NCI-H1092 (cell line): ENCODE measurements around the gene LRP1-AS.

Experiments used
- DNase-seq: peaks from one replicate; lab custom pipeline; 2025; lab: John Stamatoyannopoulos, UW

Gene LRP1-AS

DNA sequence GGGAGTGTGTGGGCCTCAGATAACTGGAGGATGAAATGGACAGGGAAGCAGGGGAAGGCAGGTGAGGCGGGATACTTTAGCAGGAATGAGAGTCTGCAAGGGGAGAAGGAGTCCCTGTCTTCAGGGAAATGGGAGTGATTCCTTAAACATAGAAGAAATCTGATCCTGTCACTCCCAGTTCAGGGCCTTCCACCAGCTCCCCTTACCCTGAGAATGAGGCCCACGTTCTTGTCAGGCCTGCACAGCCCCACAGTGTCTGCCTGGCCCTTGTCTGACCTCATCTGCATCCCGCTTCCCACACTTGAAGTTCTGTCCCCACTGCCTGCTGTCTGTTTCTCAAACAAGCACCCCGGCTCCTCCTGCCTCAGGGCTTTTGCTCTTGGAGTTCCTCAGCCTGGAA lies 12.6 kb upstream of the LRP1-AS start:
- DNase-seq, result no peak

DNA sequence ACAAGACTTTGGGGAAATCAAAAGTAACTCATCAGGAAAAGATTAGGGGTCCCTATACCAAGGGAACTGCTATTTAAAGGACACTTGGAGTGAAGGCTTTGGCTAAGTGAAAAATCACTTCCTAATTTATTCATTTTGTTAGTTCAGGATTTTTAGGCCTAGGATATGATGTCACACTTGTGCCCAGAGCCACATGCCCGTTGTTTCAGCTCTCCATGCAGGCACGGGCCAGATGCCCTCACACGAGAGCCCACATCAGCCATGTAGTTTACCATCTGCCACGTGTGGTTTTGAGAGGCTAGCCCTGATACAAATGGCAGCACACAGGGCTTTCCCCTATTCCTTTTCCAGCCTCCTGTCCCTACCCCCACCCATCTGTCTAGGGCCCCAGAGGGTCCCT lies 11.9 kb upstream of the LRP1-AS start:
- DNase-seq, result no peak

DNA sequence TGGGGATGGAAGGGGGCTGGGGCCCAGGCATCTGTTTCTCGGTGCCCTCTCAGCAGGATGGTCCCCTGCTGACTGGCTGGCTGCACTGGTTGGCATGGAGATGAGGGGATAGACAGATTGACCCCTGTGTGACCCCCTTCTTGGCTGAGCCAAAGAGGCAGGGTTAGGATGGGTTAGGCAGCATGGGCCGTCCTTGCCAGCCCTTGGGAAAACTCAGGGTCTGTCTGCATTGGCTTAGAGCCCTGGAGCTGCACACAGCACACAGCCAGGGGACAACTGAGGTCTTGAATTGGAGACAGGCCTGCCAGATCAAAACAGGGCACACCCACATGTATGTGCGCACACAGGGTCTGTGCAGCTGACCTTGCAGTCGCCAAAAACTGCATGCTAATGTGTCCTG lies 11.2 kb upstream of the LRP1-AS start:
- DNase-seq, result no peak

DNA sequence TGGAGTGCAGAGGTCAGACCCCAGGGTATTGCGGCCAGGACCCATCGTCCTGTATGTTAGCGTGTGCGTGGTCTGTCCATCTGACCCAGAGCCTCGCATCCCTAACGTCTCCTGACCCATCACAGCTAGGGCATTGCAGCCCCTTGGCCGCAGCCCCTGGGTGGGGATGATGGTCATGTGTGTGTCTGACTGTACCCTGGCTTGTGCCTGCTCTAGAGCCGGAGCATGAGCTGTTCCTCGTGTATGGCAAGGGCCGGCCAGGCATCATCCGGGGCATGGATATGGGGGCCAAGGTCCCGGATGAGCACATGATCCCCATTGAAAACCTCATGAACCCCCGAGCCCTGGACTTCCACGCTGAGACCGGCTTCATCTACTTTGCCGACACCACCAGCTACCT lies 10.8 kb upstream of the LRP1-AS start:
- DNase-seq, result no peak

DNA sequence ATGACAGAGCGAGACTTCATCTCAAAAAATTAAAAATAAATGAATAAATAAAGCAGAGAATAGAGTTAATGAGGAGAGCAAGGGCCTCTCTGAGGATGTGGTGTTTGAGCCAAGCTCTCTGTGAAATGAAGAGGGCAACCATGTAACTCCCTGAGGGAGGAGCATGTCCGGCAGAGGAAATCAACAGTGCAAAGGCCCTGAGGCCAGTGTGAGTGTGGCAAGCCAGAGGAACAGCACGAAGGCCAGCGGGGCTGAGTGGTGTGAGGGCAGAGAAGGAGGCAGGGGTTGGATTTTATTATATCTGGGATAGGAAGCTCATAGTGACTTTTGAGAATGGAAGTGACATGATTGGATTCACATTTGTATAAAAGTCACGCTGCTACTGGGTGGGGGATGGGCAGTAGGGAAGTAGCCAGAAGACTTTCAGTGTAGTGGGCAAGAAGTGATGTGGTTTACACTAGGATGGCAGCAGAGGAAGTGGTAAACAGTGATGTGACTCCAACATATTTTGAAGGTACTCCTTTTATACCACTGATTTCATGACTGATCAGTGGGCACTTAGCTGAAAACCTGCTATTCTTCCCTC lies 10.3 kb upstream of the LRP1-AS start:
- DNase-seq, result no peak

DNA sequence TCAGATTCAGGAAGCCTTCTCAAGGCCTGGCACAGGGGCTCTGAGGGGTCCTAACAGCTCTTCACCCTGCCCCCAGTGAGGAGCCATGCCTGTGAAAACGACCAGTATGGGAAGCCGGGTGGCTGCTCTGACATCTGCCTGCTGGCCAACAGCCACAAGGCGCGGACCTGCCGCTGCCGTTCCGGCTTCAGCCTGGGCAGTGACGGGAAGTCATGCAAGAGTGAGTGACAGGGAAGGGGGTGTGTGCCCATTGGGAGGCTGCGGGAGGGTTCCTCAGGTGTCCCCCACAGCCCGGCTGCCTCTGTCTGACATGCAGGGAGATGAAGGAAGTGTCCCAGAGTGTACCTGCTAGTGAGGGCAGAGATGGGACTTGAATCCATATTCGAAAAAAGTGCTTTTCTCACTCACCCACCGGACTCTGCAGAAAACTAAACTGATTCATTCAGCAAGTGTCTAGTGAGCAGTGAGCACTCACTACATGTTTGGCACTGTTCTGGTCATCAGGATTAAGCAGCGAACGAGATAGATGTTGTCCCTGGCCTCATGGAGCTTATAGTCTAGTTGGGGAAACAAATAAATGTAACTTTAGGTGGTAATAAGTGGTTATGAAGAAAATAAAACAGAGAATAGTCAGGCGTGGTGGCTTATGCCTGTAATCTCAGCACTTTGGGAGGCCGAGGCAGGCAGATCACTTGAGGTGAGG lies 9.4 kb upstream of the LRP1-AS start:
- no peak for DNase-seq

DNA sequence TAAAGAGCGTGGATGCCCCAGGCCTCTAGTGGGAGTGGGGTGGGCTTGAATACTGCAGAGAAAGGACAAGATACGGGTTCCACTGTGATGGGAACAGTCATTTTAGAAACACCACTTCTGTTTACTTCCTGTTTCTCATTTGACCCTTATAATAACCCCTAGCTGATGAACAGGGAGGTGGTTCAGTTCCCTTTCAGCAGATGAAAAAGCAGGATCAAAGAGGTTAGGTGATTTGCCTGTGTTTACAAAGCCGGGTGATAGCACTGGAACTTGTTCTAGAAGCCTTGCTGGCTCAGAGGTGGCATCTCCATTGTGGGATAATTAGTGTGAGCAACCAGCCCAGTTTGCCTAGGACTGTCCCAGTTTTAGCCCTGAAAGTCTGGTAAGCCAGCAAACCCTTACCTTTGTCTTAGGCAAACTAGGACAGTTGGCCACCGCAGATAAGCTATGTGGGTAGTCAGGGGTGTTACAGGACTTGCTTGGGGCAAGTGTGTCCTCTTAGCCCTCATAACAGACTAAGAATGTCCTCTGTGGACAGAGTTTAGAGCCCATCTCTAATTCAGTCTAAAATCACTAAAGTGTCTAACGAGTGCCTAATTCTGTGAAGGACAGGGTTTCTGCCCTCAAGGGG lies 7.5 kb upstream of the LRP1-AS start:
- DNase-seq, result no peak

DNA sequence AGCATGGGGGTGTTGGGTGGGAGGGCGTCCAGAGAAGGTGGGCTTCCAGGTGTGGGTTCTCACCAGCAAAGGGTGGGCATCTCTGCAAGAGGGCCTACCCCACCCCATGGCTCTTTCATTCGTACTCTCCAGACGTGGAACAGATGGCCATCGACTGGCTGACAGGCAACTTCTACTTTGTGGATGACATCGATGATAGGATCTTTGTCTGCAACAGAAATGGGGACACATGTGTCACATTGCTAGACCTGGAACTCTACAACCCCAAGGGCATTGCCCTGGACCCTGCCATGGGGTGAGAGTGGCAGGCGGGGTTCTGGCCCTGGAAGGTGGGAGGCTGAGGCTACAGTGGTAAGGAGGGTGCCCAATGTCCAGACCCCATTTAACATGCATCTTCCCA lies 6.7 kb upstream of the LRP1-AS start:
- no peak for DNase-seq

DNA sequence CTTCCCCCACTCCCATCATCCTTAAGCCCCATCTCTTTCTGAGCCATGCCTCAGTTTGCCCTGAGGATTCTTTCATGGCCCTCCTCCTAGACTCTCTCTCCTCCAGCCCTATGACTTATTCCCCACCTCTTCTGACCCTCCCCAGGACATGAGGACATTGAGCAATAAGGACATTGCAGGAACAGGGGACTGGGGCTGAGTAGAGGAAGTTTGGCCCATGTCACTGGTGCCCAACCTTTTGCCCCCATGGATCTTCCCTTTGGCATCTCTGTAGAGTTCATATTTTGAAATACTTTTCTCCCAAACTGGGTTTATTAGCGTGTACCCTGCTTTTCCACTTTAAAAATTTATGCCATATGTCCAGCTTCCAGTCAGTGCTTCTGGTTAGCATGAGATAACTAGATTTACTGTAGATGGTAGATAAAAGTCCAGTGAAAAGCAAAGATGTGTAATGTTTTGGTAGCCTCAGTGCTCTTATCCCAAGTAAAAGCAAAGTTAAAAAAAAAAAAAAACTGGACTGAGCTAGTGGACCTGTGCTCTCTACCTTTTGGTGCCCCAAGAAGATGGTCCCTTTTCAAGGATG lies 6.1 kb upstream of the LRP1-AS start:
- DNase-seq, result no peak

DNA sequence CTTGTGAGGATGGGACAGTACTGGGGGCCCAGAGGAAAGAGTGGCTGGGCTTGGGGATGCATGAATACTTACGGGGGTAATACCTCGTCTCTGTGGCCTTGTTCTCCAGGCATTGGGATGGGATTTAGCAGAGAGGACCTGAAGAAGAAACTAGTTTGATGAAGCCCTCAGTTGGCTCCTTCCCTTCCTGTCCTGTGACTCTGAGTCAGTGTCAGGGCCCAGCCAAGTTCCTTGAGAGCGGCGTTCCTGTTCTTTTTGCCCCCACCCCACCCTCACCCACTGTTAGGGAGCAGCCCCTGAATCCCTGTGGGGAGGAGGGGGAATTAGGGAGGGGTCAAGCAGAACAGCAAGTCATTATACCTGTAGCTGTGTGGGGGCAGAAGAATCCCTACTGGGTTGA lies 5.2 kb upstream of the LRP1-AS start:
- no peak for DNase-seq

DNA sequence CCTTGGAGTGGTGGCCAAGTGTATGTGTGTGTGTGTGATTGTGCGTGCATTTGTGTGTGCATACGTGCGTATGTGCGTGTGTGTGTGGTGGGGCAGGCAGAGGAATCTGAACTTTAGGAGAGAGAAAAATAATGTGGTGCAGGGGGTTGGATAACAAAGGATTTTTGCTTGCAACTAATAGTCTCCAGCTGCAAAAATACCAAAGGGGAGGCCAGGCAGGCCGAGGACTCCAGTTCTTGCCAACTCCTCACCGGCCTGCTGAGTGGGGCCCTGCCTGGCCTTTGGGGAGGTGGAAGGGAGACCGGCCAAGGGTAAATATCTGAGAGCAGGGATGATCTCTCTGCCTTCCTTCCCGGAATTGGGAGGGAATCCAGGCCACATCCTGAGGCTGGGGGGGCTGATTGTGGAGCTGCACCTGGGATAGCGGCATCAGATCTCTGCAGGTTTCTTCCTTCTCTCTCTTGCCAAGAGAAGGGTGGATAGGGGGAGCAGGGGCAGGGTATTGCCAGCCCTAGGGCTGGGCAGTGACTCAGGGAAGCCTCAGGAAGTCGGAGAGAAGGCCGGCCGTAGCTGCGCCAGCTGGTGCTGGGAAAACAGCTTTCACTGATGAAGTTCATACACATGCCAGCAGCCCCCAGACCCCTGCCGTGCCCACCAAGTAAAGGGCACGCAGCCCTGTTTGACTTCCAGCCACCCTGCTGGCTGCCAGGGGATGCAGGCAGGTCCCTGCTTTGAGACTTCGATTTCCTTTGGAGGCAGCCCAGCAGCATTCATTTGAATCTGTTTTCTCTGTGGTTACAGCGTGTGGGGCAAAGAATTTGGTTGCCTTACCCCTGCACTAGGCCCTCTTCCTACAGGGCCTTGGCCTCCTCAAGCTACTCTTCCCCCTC lies 4.6 kb upstream of the LRP1-AS start:
- no peak for DNase-seq

DNA sequence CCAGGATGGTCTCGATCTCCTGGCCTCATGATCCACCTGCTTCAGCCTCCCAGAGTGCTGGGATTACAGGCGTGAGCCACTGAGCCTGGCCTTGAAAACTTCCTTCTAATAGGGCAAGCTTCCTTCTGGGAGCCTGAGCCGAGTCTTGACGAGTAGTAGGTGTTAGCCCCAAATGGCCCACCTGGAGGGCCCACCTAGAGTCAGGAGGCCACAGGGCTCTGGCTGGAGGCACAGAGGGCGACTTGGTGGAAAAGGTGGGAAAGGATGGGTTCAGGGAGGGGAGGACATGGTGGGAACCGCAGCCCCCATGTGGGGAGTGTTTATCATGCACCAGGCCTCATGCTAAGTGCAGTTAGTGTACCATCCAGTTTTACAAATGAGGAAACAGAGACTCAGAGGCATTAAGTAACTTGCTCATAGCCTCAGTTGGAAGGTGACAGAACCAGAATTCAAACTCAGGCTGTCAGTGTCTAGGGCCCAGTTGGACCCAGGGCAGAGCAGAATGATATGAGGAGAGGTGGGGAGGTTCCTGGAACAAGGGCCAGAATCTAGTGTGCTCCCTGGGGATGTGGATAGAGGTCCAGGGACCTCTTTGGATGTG lies 3.1 kb upstream of the LRP1-AS start:
- DNase-seq, result no peak

DNA sequence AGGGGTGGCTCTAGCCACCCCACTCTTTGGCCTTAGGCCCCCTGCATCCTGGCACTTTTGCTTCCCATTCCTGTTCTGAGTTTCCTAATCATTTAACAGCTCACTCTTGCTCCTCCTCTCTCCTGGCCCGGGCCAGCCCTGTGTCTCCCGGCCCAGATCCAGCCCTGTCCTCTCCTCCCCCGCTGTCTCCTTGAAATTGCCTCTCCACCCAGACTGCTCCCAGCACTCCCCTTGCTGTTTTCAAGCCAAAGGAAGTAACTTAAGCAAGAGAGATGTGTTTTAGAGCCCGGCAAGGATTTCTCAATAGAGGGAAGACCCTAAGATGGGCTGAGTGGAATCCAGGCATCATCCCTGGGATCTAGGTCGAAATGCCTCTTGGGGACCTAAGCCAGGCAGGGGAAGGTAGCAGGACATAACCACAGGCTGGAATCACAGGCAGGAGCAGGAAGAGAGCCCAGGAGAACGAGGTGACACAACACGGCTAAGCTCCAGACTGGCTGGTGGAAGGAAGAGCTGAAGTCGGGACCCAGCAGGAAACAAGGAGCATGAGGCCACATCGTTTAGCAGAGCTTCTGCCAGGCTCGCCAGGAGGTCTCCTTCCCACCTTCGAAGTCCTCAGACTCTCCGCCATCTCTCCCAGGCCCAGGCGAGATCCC lies 2.0 kb upstream of the LRP1-AS start:
- no peak for DNase-seq

DNA sequence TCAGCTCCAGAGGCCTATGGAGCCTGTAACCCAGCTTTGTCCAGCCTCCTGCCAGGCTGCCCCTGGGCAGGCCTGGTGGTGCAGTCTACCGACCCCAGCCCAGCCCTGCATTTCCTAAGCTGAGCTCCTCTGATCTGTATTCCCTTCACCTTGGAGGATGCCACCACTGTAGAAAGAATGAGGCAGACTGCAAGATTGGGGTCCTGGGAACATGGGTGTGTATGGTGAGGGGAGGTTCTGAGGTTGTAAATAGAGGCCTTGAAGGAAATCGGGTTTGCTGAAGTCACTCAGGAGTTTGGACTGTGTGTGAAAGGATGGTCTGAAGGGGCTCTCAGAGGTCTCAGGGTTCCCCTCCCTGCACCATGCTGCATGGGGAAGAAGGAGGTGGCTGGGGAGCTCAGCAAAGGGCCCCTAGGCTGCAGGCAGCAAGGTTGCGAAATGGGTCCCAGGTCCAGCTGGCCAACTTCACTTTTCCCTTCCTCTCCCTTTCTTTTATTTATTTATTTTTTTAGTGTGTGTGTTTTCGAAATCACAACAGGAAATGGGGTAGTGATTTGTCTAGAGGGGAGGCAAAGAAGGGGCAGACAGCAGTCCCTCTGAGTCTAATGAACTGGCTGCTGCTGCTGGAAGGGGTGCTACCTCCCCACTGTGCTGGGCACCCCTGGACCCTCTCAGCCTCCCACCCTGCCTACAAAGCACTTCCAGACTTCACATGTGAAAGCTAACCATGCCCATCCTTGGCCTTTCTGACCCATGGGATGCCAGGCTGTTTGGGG lies 1.2 kb upstream of the LRP1-AS start:
- no peak for DNase-seq

DNA sequence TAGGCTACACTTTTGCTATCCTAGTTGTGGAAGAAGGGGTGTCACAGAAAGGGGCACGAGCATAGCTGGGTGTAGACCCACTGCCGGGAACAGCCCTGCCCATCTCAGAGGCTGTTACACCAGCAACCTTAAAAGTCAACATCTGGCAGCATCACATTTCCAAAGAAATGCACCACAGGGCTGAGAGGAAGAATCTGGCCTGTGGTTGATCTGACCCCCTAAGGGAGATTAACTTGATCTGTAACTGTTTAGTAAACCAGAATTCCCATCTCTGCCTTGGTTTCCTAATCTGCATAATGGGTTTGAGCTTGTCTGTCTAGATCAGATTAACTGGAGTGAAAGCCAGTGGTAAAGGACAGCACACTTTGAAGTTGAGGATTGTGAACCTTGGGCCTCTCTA lies 1.3 kb downstream of the LRP1-AS start:
- DNase-seq, result no peak

DNA sequence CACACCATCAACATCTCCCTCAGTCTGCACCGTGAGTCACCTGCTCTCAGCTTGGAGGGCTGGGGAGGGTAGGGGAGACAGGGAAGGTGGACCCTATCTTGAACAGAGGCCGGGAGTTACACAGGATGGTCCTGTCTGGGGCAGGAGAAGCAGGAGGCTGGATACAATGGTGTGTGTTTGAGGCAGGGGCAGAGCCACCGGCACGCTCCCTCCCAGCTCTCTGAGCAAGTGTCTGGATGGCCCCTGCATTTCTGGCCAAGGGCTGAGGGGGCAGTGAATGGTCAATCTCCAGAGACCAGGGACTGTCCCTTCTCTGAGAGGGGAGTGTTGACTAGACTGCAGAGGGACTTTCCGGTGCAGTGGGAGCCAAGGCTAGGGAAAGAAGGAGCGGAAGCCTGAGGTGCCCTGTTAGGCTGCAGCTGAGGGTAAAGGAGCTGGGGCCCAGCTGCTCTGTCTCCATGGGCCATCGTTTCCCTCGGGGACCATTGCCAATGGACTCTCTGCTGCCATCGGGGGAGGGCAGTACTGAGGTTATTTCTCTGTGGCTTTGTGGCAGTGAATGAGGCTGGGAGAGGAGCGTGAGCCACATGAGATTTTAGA lies 1.9 kb downstream of the LRP1-AS start:
- no peak for DNase-seq

DNA sequence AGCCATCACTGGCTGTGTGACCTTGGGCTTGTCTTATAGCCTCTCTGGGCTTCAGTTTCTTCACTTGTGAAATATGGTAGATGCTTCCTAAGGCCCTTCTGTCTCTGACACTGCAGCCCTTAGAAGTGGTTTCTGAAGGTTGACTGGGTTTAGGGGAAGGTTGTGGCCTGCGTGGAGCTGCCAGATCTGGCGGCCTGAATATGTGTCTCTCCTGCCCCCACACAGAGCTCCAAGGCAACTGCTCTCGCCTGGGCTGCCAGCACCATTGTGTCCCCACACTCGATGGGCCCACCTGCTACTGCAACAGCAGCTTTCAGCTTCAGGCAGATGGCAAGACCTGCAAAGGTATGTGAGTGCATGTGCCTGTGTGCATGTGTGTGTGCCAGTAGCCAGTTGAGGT lies 4.0 kb downstream of the LRP1-AS start:
- DNase-seq, result no peak

DNA sequence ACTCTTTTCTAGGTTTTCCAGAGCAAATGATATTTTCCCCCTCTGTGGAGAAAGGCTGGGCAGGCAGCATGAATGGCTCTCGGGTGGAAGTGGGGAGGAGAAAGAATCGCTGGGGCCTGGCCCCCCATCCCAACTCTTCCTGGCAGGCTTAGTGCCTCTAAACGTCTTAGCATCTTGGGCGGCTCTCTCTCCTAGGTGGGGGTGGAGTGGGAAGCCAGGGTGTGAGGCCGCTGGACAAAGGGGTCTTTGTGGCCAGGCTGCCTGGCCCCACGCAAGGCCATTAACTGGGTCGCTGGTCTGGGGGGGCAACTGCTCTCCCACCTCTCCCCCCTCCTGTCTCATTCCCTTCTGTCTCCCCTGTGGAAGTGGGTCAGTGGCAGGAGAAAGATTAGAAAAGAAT lies 4.7 kb downstream of the LRP1-AS start:
- DNase-seq, result no peak

DNA sequence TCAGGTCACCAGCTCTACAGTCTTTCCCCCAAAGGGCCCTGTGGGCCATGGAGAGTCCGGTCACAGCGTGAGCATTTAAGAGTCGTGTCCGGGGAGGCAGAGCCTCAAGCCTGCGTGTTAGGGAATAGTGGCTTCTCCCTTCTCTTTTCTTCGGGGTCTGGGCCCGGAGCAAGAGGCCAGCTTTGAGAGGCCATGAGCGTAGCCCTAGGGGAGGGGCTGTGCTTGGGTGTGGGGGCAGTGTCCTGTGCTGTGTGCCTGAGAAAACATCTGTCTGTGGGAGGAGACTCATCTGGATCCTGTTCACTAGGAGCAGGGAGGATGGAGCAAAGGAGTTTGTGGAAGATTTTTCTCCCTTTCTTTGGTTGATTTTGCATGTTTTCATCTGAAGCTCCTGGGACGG lies 5.3 kb downstream of the LRP1-AS start:
- DNase-seq, result no peak

DNA sequence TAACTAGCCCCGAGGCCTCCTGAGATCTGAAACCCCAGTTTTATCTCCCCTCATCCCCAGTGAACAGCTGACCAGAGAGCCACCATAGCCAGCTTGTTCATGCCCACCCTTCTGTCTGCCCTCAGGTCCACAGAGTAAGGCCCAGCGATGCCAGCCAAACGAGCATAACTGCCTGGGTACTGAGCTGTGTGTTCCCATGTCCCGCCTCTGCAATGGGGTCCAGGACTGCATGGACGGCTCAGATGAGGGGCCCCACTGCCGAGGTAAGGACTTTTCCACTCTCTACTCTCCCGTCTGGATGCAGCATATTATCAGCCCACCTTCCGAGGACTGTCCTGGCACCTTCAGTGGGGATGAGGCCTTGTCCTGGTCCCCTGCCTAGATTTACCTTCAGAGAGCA lies 6.2 kb downstream of the LRP1-AS start:
- DNase-seq, result no peak
